GM12878 (cell line): ENCODE data around the gene CAPZB. TPM values are rescaled to one million over a fixed set of nuclear protein-coding genes. Genes with fewer than 3 reads are reported as not detected.

Experiments
- ATAC-seq: fragments of 200-7000 bp; cut with Tn5 transposase; 3 replicates; pipeline ENCODE4 v1.9.1; 2020; ENCODE audit warnings: mild to moderate bottlenecking, moderate library complexity
- BruUV-seq: library from RNA; stranded (reverse); fragments of 400-500 nt; replicated peaks from 2 replicates; lab custom pipeline; 2021; lab: Mats Ljungman, UMichigan
- CTCF ChIA-PET: fragments of 300-600 bp; sonication (Branson Sonifier 250); formaldehyde crosslinking; extraction: SDS; loops from one replicate; lab custom pipeline; 2021; ENCODE audit warnings: inconsistent platforms; lab: Yijun Ruan, JAX
- POLR2A ChIA-PET: fragments of 350-600 bp; formaldehyde crosslinking; extraction: SDS; loops from one replicate; lab custom pipeline; 2021; ENCODE audit warnings: inconsistent platforms; lab: Charles Lee
- RAD21 ChIA-PET: fragments of 300-600 bp; sonication (Branson Sonifier 250); formaldehyde crosslinking; loops from one replicate; lab custom pipeline; 2023; ENCODE audit warnings: antibody characterized with exemption; ENCODE audit not compliant: unreplicated experiment; lab: Charles Lee
- SMC1A ChIA-PET: fragments of 300-600 bp; sonication (Branson Sonifier 250); formaldehyde crosslinking; loops from one replicate; lab custom pipeline; 2023; ENCODE audit not compliant: unreplicated experiment, uncharacterized antibody; lab: Charles Lee
- DNase-seq: peaks from one replicate; pipeline ENCODE4 v3.0.0-alpha.2; 2011; ENCODE audit warnings: low read depth, low spot score
- FAIRE-seq: peaks from 3 replicates; lab custom pipeline; 2011; peaks lifted over from hg19 to GRCh38; lab: Jason Lieb, UNC
- H2AFZ ChIP-seq: 2 replicates; pipeline ENCODE4 v1.6.0; 2011; ENCODE audit warnings: low read depth, low read length, control low read depth; ENCODE audit not compliant: control insufficient read depth
- H3K27ac ChIP-seq: 2 replicates; pipeline ENCODE4 v1.5.1; 2011; ENCODE audit warnings: control low read depth; ENCODE audit not compliant: control insufficient read depth, insufficient read depth
- H3K27me3 ChIP-seq, 2 experiments: replicated peaks in 1 of 2; 2 replicates each; pipeline versions ENCODE4 v1.6.0 to v1.6.1; 2011; ENCODE audit warnings: low read length in 1 of 2; ENCODE audit not compliant: control insufficient read depth in 2 of 2, insufficient read depth in 2 of 2
- H3K36me3 ChIP-seq, 2 experiments: 2 replicates each; pipeline ENCODE4 v1.5.1; 2011; ENCODE audit warnings: low read length in 1 of 2; ENCODE audit not compliant: control insufficient read depth in 2 of 2, insufficient read depth in 2 of 2
- H3K4me1 ChIP-seq: 2 replicates; pipeline ENCODE4 v1.6.1; 2011; ENCODE audit warnings: mild to moderate bottlenecking, low read length, moderate library complexity, mixed read lengths; ENCODE audit not compliant: control insufficient read depth, insufficient read depth
- H3K4me2 ChIP-seq: 2 replicates; pipeline ENCODE4 v1.6.0; 2011; ENCODE audit warnings: control low read depth; ENCODE audit not compliant: control insufficient read depth, insufficient read depth
- H3K4me3 ChIP-seq: fragments of 200-600 bp; sonication (generic); 2 replicates; pipeline ENCODE4 v1.5.1; 2016
- H3K79me2 ChIP-seq: 2 replicates; pipeline ENCODE4 v1.6.0; 2011; ENCODE audit warnings: low read length; ENCODE audit not compliant: control insufficient read depth, insufficient read depth
- H3K9ac ChIP-seq: 2 replicates; pipeline ENCODE4 v1.8.0; 2011; ENCODE audit warnings: low read length, control low read depth, mixed read lengths; ENCODE audit not compliant: control insufficient read depth, insufficient read depth
- H3K9me3 ChIP-seq: replicated peaks from 3 replicates; pipeline ENCODE4 v1.5.1; 2011; ENCODE audit warnings: mild to moderate bottlenecking, low read length; ENCODE audit not compliant: control insufficient read depth, insufficient read depth
- H4K20me1 ChIP-seq: 2 replicates; pipeline ENCODE4 v1.6.0; 2011; ENCODE audit not compliant: control insufficient read depth, insufficient read depth
- ATF7 ChIP-seq: fragments of 450-650 bp; IDR thresholded peaks from 2 replicates; pipeline ENCODE4 v1.6.1; 2016; ENCODE audit warnings: low read depth, mild to moderate bottlenecking
- BRCA1 ChIP-seq: IDR thresholded peaks from 2 replicates; pipeline ENCODE4 v1.6.1; 2011; ENCODE audit warnings: low read depth, low read length, improper control_type of control experiment
- EED ChIP-seq: sonication (generic); IDR thresholded peaks from 2 replicates; pipeline ENCODE4 v1.6.1; 2016; ENCODE audit warnings: antibody characterized with exemption, low read depth
- MEF2B ChIP-seq: fragments of 450-650 bp; IDR thresholded peaks from 2 replicates; pipeline ENCODE4 v1.6.1; 2018; ENCODE audit warnings: mild to moderate bottlenecking, moderate library complexity; ENCODE audit not compliant: partially characterized antibody, poor library complexity, severe bottlenecking
- PML ChIP-seq: IDR thresholded peaks from 2 replicates; pipeline ENCODE4 v1.6.1; 2012; ENCODE audit warnings: low read length, inconsistent platforms
- POU2F2 ChIP-seq: IDR thresholded peaks from 3 replicates; pipeline ENCODE4 v1.6.1; 2011; ENCODE audit warnings: low read depth, mild to moderate bottlenecking, low read length, borderline replicate concordance
- RUNX3 ChIP-seq: IDR thresholded peaks from 2 replicates; pipeline ENCODE4 v1.6.1; 2012; ENCODE audit warnings: low read length, inconsistent platforms
- TAF1 ChIP-seq: IDR thresholded peaks from 2 replicates; pipeline ENCODE4 v1.6.1; 2011; ENCODE audit warnings: mild to moderate bottlenecking, low read depth, low read length, borderline replicate concordance
- ZNF274 ChIP-seq: IDR thresholded peaks from one replicate; pipeline ENCODE4 v1.8.0; 2011; ENCODE audit not compliant: insufficient read length, insufficient read depth
- WGBS: methylation state at CpG from one replicate; pipeline ENCODE4 v1.1.6; 2016; ENCODE audit warnings: low lambda C conversion rate; ENCODE audit not compliant: insufficient replicate concordance, insufficient coverage; ENCODE audit errors: missing lambda C conversion rate; 5-methylcytosine and 5-hydroxymethylcytosine counted together
- in situ Hi-C: fragments of 300-500 bp; cut with MboI; formaldehyde crosslinking; loops from 9 replicates; pipeline ENCODE4 v1.14.3; 2018; ENCODE audit warnings: mixed read lengths
- intact Hi-C: fragments of 100-400 bp; cut with micrococcal nuclease; formaldehyde crosslinking; loops from one replicate; pipeline ENCODE4 v1.14.2; 2022; ENCODE audit not compliant: unreplicated experiment
- polyA plus RNA-seq, 11 experiments: library from polyadenylated mRNA; depleted of rRNA in 4 of 11; unstranded in 6 of 11; stranded (reverse) in 5 of 11; fragments of >200 nt; fragmentation: Nextera tagmentation in 4 of 11; fragmentation: Illumina TruSeq in 1 of 11; extraction: Ambion mirVana in 4 of 11; extraction: Trizol in 1 of 11; gene quantifications; 1 replicate in 1 of 11; 2 replicates in 10 of 11; pipeline versions ENCODE4 v1.2.1 to v1.2.3, GENCODE V29; 2011 to 2016; ENCODE audit warnings: inconsistent platforms in 2 of 11, missing spikeins in 2 of 11, low read depth in 1 of 11
- total RNA-seq, 4 experiments: library from RNA; depleted of rRNA in 3 of 4; stranded (reverse); fragments of >200 nt in 3 of 4; fragmentation: Illumina TruSeq in 1 of 4; extraction: Trizol in 1 of 4; gene quantifications; 2 replicates each; pipeline versions ENCODE4 v1.2.1 to v1.2.3, GENCODE V29; 2013 to 2021
- TF ChIP-seq, protein P1 (sequence below): fragments of 450-650 bp; IDR thresholded peaks from 2 replicates; pipeline ENCODE4 v1.6.1; 2017; ENCODE audit warnings: antibody characterized with exemption, mild to moderate bottlenecking, moderate library complexity
- TF ChIP-seq, protein P2 (sequence below): IDR thresholded peaks from 2 replicates; pipeline ENCODE4 v1.6.1; 2012; ENCODE audit warnings: low read depth, low read length, improper control_type of control experiment
- TF ChIP-seq, protein P3 (sequence below): fragments of 450-650 bp; IDR thresholded peaks from 2 replicates; pipeline ENCODE4 v1.6.1; 2016; ENCODE audit warnings: mild to moderate bottlenecking, moderate library complexity, borderline replicate concordance
- TF ChIP-seq, protein P4 (sequence below): IDR thresholded peaks from 2 replicates; pipeline ENCODE4 v1.6.1; 2011; ENCODE audit warnings: low read depth, low read length, improper control_type of control experiment, borderline replicate concordance

Gene CAPZB
- total and polyA plus RNA-seq, 10 of the 15 experiments (the other 5 are each of a cell fraction or from before 2014, with no cell fraction given) = 104 to 454 (median 213) TPM

DNA sequence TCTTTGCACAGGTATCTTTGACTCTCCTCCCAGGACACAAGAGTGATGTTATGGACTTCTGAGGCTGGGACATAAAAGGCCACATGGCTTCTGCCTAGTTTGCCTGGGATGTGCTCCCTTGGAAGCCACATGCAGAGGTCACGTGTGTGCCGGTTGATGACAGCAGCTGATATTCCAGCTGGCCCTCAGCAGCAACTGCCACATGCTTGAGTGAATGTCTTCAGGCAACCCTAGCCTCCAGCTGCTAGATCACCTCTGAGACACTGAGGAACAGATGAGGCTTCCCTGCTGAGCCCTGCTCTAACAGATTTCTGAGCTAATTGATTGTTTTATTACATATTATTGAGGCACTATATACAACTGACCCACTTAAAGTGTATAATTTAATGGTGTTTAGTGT lies 185.1 kb downstream of the CAPZB start:
- Histone ChIP-seq H3K4me3 (no peak overlapping the region), H3K9ac (no peak overlapping the region), H3K79me2 (no peaks in the 10 kb centered on the region), H3K27me3 (no peaks in the 10 kb centered on the region), H3K4me1 (no peaks in the 10 kb centered on the region), H2AFZ (no peak overlapping the region), H4K20me1 (no peaks in the 10 kb centered on the region), H3K27ac (no peak overlapping the region), H3K4me2 (no peak overlapping the region), H3K9me3 (peaks cover 6% of the 10 kb centered on the region; the same call in 2 of the 3 replicates), H3K36me3 (peaks cover 0 to 2% of the 10 kb centered on the region in 2 experiments; a peak in 1 of 4 replicates)
- DNase-seq (no peak), FAIRE-seq (no peak), ATAC-seq (no peak)
- intact Hi-C loops (no loop called here), in situ Hi-C loops (no loop called here)
- ChIA-PET RAD21 (no interaction called here), POLR2A (no interaction called here), CTCF (no interaction called here), SMC1A (no interaction called here)
- WGBS = 100% methylated on average over 2 of the region's 2 CpGs
- no TSS peak for BruUV-seq
- TF ChIP-seq, protein P1, sequence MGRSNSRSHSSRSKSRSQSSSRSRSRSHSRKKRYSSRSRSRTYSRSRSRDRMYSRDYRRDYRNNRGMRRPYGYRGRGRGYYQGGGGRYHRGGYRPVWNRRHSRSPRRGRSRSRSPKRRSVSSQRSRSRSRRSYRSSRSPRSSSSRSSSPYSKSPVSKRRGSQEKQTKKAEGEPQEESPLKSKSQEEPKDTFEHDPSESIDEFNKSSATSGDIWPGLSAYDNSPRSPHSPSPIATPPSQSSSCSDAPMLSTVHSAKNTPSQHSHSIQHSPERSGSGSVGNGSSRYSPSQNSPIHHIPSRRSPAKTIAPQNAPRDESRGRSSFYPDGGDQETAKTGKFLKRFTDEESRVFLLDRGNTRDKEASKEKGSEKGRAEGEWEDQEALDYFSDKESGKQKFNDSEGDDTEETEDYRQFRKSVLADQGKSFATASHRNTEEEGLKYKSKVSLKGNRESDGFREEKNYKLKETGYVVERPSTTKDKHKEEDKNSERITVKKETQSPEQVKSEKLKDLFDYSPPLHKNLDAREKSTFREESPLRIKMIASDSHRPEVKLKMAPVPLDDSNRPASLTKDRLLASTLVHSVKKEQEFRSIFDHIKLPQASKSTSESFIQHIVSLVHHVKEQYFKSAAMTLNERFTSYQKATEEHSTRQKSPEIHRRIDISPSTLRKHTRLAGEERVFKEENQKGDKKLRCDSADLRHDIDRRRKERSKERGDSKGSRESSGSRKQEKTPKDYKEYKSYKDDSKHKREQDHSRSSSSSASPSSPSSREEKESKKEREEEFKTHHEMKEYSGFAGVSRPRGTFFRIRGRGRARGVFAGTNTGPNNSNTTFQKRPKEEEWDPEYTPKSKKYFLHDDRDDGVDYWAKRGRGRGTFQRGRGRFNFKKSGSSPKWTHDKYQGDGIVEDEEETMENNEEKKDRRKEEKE = no peak
- TF ChIP-seq PML = no peak
- no peak for TF ChIP-seq BRCA1
- no peak for TF ChIP-seq ATF7
- TF ChIP-seq MEF2B = no peak
- no peak for TF ChIP-seq RUNX3
- TF ChIP-seq EED = no peak
- no peak for TF ChIP-seq TAF1
- TF ChIP-seq, protein P2, sequence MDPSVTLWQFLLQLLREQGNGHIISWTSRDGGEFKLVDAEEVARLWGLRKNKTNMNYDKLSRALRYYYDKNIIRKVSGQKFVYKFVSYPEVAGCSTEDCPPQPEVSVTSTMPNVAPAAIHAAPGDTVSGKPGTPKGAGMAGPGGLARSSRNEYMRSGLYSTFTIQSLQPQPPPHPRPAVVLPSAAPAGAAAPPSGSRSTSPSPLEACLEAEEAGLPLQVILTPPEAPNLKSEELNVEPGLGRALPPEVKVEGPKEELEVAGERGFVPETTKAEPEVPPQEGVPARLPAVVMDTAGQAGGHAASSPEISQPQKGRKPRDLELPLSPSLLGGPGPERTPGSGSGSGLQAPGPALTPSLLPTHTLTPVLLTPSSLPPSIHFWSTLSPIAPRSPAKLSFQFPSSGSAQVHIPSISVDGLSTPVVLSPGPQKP = no peak
- TF ChIP-seq, protein P3, sequence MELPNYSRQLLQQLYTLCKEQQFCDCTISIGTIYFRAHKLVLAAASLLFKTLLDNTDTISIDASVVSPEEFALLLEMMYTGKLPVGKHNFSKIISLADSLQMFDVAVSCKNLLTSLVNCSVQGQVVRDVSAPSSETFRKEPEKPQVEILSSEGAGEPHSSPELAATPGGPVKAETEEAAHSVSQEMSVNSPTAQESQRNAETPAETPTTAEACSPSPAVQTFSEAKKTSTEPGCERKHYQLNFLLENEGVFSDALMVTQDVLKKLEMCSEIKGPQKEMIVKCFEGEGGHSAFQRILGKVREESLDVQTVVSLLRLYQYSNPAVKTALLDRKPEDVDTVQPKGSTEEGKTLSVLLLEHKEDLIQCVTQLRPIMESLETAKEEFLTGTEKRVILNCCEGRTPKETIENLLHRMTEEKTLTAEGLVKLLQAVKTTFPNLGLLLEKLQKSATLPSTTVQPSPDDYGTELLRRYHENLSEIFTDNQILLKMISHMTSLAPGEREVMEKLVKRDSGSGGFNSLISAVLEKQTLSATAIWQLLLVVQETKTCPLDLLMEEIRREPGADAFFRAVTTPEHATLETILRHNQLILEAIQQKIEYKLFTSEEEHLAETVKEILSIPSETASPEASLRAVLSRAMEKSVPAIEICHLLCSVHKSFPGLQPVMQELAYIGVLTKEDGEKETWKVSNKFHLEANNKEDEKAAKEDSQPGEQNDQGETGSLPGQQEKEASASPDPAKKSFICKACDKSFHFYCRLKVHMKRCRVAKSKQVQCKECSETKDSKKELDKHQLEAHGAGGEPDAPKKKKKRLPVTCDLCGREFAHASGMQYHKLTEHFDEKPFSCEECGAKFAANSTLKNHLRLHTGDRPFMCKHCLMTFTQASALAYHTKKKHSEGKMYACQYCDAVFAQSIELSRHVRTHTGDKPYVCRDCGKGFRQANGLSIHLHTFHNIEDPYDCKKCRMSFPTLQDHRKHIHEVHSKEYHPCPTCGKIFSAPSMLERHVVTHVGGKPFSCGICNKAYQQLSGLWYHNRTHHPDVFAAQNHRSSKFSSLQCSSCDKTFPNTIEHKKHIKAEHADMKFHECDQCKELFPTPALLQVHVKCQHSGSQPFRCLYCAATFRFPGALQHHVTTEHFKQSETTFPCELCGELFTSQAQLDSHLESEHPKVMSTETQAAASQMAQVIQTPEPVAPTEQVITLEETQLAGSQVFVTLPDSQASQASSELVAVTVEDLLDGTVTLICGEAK = no peak
- TF ChIP-seq POU2F2 = no peak
- TF ChIP-seq, protein P4, sequence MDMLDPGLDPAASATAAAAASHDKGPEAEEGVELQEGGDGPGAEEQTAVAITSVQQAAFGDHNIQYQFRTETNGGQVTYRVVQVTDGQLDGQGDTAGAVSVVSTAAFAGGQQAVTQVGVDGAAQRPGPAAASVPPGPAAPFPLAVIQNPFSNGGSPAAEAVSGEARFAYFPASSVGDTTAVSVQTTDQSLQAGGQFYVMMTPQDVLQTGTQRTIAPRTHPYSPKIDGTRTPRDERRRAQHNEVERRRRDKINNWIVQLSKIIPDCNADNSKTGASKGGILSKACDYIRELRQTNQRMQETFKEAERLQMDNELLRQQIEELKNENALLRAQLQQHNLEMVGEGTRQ = no peak
- TF ChIP-seq ZNF274 = no peak
